SK-N-SH (cell line): Measurements from ENCODE around the gene OSBPL8. TPM values are rescaled to one million over a fixed set of nuclear protein-coding genes. Genes with fewer than 3 reads are reported as not detected.

Experiments used
- CTCF ChIA-PET: fragments of 300-600, 350-600 bp; formaldehyde crosslinking; extraction: SDS; loops from one replicate; lab custom pipeline; 2021; lab: Yijun Ruan, JAX
- POLR2A ChIA-PET: fragments of 350-600 bp; sonication (Branson Sonifier 250); formaldehyde crosslinking; extraction: SDS; loops from one replicate; lab custom pipeline; 2020; ENCODE audit warnings: antibody characterized with exemption, inconsistent platforms; lab: Yijun Ruan, JAX
- DNase-seq: peaks from one replicate; pipeline ENCODE4 v3.0.0; 2012
- H2AFZ ChIP-seq: fragments of 200-600 bp; sonication (generic); 2 replicates; pipeline ENCODE4 v1.8.1; 2016; ENCODE audit warnings: antibody characterized with exemption, mild to moderate bottlenecking, low read depth
- H3F3A ChIP-seq: fragments of 200-600 bp; sonication (generic); replicated peaks from 2 replicates; pipeline ENCODE3; 2016; ENCODE audit warnings: antibody characterized with exemption, mild to moderate bottlenecking; ENCODE audit not compliant: insufficient read depth
- H3K27ac ChIP-seq, 2 experiments: fragments of 200-500 bp in 1 of 2; fragments of 200-600 bp in 1 of 2; sonication (Bioruptor generic) in 1 of 2; sonication (generic), shearing (Covaris generic) in 1 of 2; 2 replicates each; pipeline versions ENCODE4 v1.5.1 to v1.6.1; 2014 to 2016; ENCODE audit warnings: low read depth in 2 of 2, inconsistent platforms in 1 of 2, low read length in 1 of 2, mild to moderate bottlenecking in 1 of 2, mixed read lengths in 1 of 2
- H3K27me3 ChIP-seq: fragments of 200-600 bp; sonication (generic), shearing (Covaris generic); 2 replicates; pipeline ENCODE4 v1.6.1; 2016; ENCODE audit warnings: mixed run types; ENCODE audit not compliant: insufficient read depth
- H3K36me3 ChIP-seq, 2 experiments: fragments of 200-500 bp in 1 of 2; fragments of 200-600 bp in 1 of 2; sonication (Bioruptor generic) in 1 of 2; sonication (generic) in 1 of 2; replicated peaks in 1 of 2; 2 replicates each; pipeline versions ENCODE3 to v1.5.1; 2014 to 2016; ENCODE audit warnings: low read length in 1 of 2, mild to moderate bottlenecking in 1 of 2; ENCODE audit not compliant: insufficient read depth in 2 of 2, control insufficient read depth in 1 of 2
- H3K4me1 ChIP-seq, 2 experiments: fragments of 200-500 bp in 1 of 2; fragments of 200-600 bp in 1 of 2; sonication (Bioruptor generic) in 1 of 2; sonication (generic), shearing (Covaris generic) in 1 of 2; 2 replicates each; pipeline versions ENCODE4 v1.5.1 to v1.6.1; 2014 to 2016; ENCODE audit warnings: low read depth in 1 of 2, low read length in 1 of 2, mixed run types in 1 of 2; ENCODE audit not compliant: insufficient read depth in 2 of 2, control insufficient read depth in 1 of 2
- H3K4me2 ChIP-seq: fragments of 200-600 bp; sonication (generic), shearing (Covaris generic); 2 replicates; pipeline ENCODE4 v1.6.1; 2017; ENCODE audit warnings: mixed run types
- H3K4me3 ChIP-seq, 2 experiments: fragments of 200-500 bp in 1 of 2; fragments of 200-600 bp in 1 of 2; sonication (Bioruptor generic) in 1 of 2; sonication (generic), shearing (Covaris generic) in 1 of 2; 2 replicates each; pipeline versions ENCODE4 v1.5.1 to v1.8.1; 2014 to 2016; ENCODE audit warnings: low read depth in 2 of 2, inconsistent platforms in 1 of 2, low read length in 1 of 2, mild to moderate bottlenecking in 1 of 2, mixed read lengths in 1 of 2, moderate library complexity in 1 of 2
- H3K79me2 ChIP-seq: fragments of 200-600 bp; sonication (generic); 2 replicates; pipeline ENCODE4 v1.8.1; 2017; ENCODE audit warnings: mild to moderate bottlenecking; ENCODE audit not compliant: insufficient read depth
- H3K9ac ChIP-seq: fragments of 200-600 bp; sonication (generic); 2 replicates; pipeline ENCODE4 v1.6.1; 2017; ENCODE audit warnings: mixed run types
- H3K9me2 ChIP-seq: fragments of 200-600 bp; sonication (generic); 2 replicates; pipeline ENCODE4 v1.6.1; 2017; ENCODE audit warnings: mixed run types
- H3K9me3 ChIP-seq: fragments of 200-600 bp; sonication (generic); 2 replicates; pipeline ENCODE4 v1.6.1; 2017; ENCODE audit warnings: mixed run types, mild to moderate bottlenecking, moderate library complexity
- H4K20me1 ChIP-seq: fragments of 200-600 bp; sonication (generic); 2 replicates; pipeline ENCODE4 v1.6.1; 2017; ENCODE audit warnings: mild to moderate bottlenecking, mixed run types; ENCODE audit not compliant: insufficient read depth
- EP300 ChIP-seq, 2 experiments: IDR thresholded peaks; 2 replicates each; pipeline versions ENCODE4 v1.4.0 to v1.6.1; 2012; ENCODE audit warnings: borderline replicate concordance in 1 of 2, low read depth in 1 of 2, low read length in 1 of 2
- FOSL2 ChIP-seq: IDR thresholded peaks from 2 replicates; pipeline ENCODE4 v1.4.0; 2012; ENCODE audit warnings: low read depth, mild to moderate bottlenecking, moderate library complexity, borderline replicate concordance
- FOXJ3 ChIP-seq: sonication (generic); formaldehyde crosslinking; IDR thresholded peaks from 2 replicates; pipeline ENCODE4 v1.5.1; 2020; ENCODE audit warnings: mild to moderate bottlenecking, missing genetic modification reagents
- FOXM1 ChIP-seq: IDR thresholded peaks from 2 replicates; pipeline ENCODE4 v1.4.0; 2012; ENCODE audit warnings: low read depth, mild to moderate bottlenecking
- GATA2 ChIP-seq: sonication (generic); formaldehyde crosslinking; IDR thresholded peaks from 2 replicates; pipeline ENCODE4 v1.5.0; 2020; ENCODE audit warnings: mild to moderate bottlenecking, missing genetic modification reagents
- MEF2A ChIP-seq: IDR thresholded peaks from 2 replicates; pipeline ENCODE4 v1.4.0; 2012; ENCODE audit warnings: low read depth, borderline replicate concordance
- MXI1 ChIP-seq: IDR thresholded peaks from 2 replicates; pipeline ENCODE4 v1.6.1; 2012; ENCODE audit warnings: mild to moderate bottlenecking, low read depth, low read length, improper control_type of control experiment
- NRF1 ChIP-seq: IDR thresholded peaks from 2 replicates; pipeline ENCODE4 v1.6.1; 2012; ENCODE audit warnings: low read depth, mild to moderate bottlenecking, low read length
- POLR2AphosphoS5 ChIP-seq: IDR thresholded peaks from 2 replicates; pipeline ENCODE4 v1.6.1; 2012; ENCODE audit warnings: low read depth, low read length
- RFX5 ChIP-seq: IDR thresholded peaks from 2 replicates; pipeline ENCODE4 v1.6.1; 2012; ENCODE audit warnings: mild to moderate bottlenecking, improper control_type of control experiment, low read length
- TAF1 ChIP-seq: IDR thresholded peaks from 2 replicates; pipeline ENCODE4 v1.6.1; 2012; ENCODE audit warnings: low read depth, mild to moderate bottlenecking, low read length, moderate library complexity, borderline replicate concordance
- TEAD4 ChIP-seq: IDR thresholded peaks from 2 replicates; pipeline ENCODE4 v1.4.0; 2012; ENCODE audit warnings: mild to moderate bottlenecking, borderline replicate concordance; ENCODE audit not compliant: insufficient read depth
- YY1 ChIP-seq: IDR thresholded peaks from 2 replicates; pipeline ENCODE4 v1.4.0; 2012; ENCODE audit warnings: low read depth, mild to moderate bottlenecking
- WGBS: methylation state at CpG from one replicate; pipeline ENCODE4 v1.1.6; 2017; ENCODE audit warnings: low lambda C conversion rate; 5-methylcytosine and 5-hydroxymethylcytosine counted together
- polyA plus RNA-seq, 3 experiments: library from polyadenylated mRNA; depleted of rRNA; stranded (reverse); fragments of >200 nt; gene quantifications; 2 replicates each; pipeline ENCODE4 v1.2.3, GENCODE V29; 2012
- TF ChIP-seq, protein P1 (sequence below): fragments of 150-350 bp; IDR thresholded peaks from 2 replicates; pipeline ENCODE4 v1.6.1; 2017; ENCODE audit warnings: antibody characterized with exemption, low read length, low read depth, borderline replicate concordance
- TF ChIP-seq, protein P2 (sequence below): fragments of 200-600 bp; sonication (generic); IDR thresholded peaks from 2 replicates; pipeline ENCODE4 v1.6.1; 2017; ENCODE audit warnings: antibody characterized with exemption, mild to moderate bottlenecking, moderate library complexity
- TF ChIP-seq, protein P3 (sequence below): IDR thresholded peaks from 2 replicates; pipeline ENCODE4 v1.6.1; 2012; ENCODE audit warnings: mild to moderate bottlenecking, low read depth, low read length, moderate library complexity
- TF ChIP-seq, protein P4 (sequence below): fragments of 150-350 bp; IDR thresholded peaks from 2 replicates; pipeline ENCODE4 v1.6.1; 2016; ENCODE audit warnings: mild to moderate bottlenecking, low read depth, low read length
- TF ChIP-seq, protein P5 (sequence below): IDR thresholded peaks from 2 replicates; pipeline ENCODE4 v1.4.0; 2012; ENCODE audit warnings: low read depth

Gene OSBPL8
- polyA plus RNA-seq, 1 of the 3 experiments (the other 2 are of a cell fraction): 10.6 TPM

DNA sequence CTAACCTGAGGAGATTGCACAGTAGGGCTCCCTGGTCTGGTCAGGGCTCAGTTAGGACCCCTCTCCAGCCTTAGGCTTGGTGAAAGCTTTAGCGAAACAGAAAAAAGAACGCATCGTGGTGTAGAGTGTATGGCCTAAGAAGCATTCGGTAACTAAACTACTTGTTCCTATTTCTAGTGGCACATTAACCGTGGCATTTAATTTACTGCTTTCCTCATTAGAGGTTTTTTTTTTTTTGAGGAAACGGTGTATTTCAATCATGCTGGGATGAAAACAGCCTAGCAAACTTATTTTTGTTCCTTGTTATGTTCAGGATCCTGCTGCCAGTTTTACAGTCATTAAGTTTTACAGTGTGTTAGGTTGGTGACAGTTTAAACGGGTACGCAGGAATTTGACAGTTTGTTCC, 518 bp upstream of the OSBPL8 start:
- DNase-seq: no peak
- H3K27me3 ChIP-seq: no peaks in the 10 kb centered on the region
- ChIA-PET POLR2A (no interaction called here), CTCF (interaction anchor here (1.4 to 3.0 kb wide), 2 partner anchors 26 to 104 kb away, joined by 4 to 12 read pairs; no protein-coding TSS in a partner anchor)
- H3K4me1 ChIP-seq: peaks cover 8 to 10% of the 10 kb centered on the region in 2 experiments; a peak in 3 of 4 replicates
- H3K4me2 ChIP-seq: peak overlapping the region; percentile 91
- H3K9ac ChIP-seq: peak overlapping the region; percentile 92
- H4K20me1 ChIP-seq: no peaks in the 10 kb centered on the region
- TF ChIP-seq YY1: 0 out of 2 replicates have a peak, but pooled peaks have one; percentile 6
- no peak for TF ChIP-seq NRF1
- no peak for TF ChIP-seq GATA2 (CRISPR knock-in tag)
- TF ChIP-seq, protein P1, sequence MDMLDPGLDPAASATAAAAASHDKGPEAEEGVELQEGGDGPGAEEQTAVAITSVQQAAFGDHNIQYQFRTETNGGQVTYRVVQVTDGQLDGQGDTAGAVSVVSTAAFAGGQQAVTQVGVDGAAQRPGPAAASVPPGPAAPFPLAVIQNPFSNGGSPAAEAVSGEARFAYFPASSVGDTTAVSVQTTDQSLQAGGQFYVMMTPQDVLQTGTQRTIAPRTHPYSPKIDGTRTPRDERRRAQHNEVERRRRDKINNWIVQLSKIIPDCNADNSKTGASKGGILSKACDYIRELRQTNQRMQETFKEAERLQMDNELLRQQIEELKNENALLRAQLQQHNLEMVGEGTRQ: no peak
- no peak for TF ChIP-seq TAF1
- H3K27ac ChIP-seq: peak overlapping the region; percentile 80 to 96
- H3K36me3 ChIP-seq: no peaks in the 10 kb centered on the region
- H2AFZ ChIP-seq: peak overlapping the region; percentile 90
- peak overlapping the region; percentile 98 to 99 for H3K4me3 ChIP-seq
- WGBS: 32% methylated on average over 8 of the region's 8 CpGs
- no peaks in the 10 kb centered on the region for H3K9me3 ChIP-seq
- peaks cover 7% of the 10 kb centered on the region for H3F3A ChIP-seq
- peaks cover 43% of the 10 kb centered on the region for H3K79me2 ChIP-seq
- no peaks in the 10 kb centered on the region for H3K9me2 ChIP-seq

DNA sequence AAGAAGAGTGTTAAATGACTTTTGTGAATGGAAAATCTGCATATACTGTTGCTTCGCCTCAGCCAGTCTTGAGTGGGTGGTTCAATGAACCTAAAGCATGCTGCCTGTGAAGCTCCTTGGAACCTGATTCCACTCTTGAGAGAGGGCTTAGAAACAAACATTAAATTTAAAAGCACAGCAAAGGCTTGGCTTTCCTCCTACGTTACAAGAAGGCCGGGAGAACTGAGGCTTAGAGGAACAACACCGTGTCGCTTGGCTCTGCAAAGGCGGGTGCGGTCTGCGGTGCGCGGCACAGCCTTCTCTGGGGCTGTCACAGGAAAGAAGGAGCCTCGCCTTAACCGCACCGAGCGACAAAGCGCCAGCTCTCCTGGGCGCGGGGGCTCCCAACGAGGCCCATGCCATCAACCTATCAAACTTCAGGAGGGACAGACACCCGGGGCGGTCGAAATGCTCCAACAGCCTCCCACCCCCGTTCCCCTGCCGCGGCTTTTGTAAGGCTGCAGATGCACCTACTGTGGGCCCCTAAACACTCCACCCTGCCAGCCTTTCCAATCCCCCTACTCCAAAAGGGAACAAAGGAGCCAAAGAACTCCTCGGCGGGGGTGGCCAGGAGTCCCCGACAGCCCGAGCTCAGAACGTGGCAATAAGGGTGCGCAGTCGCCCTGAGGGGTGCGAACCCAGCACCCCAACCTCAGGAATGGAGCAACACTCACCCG, 729 bp downstream of the OSBPL8 start:
- CTCF ChIA-PET: interaction anchor here (1.2 to 3.0 kb wide), 4 partner anchors 27 to 214 kb away, joined by 3 to 12 read pairs (median 4); no protein-coding TSS in a partner anchor
- POLR2A ChIA-PET: interaction anchor here (1.2 kb wide), 1 partner anchor 103 kb away, joined by 4 read pairs; no protein-coding TSS in a partner anchor
- H3K36me3 ChIP-seq: no peaks in the 10 kb centered on the region
- H2AFZ ChIP-seq: peak overlapping the region; percentile 83
- peaks cover 15% of the 10 kb centered on the region for H3F3A ChIP-seq
- H3K9me3 ChIP-seq: no peaks in the 10 kb centered on the region
- no peaks in the 10 kb centered on the region; the same call in 1 of the 2 replicates for H4K20me1 ChIP-seq
- H3K9ac ChIP-seq: peak overlapping the region; percentile 92
- no peaks in the 10 kb centered on the region for H3K27me3 ChIP-seq
- H3K9me2 ChIP-seq: no peaks in the 10 kb centered on the region
- H3K4me3 ChIP-seq: peak overlapping the region; percentile 98 to 99
- H3K79me2 ChIP-seq: peaks cover 56% of the 10 kb centered on the region
- peaks cover 17 to 18% of the 10 kb centered on the region in 2 experiments; a peak in 3 of 4 replicates for H3K4me1 ChIP-seq
- WGBS: 2% methylated on average over 16 of the region's 33 CpGs
- peak overlapping the region; percentile 80 to 90 for H3K27ac ChIP-seq
- DNase-seq: peak; percentile 51
- H3K4me2 ChIP-seq: peak overlapping the region; percentile 91
- TF ChIP-seq GATA2 (CRISPR knock-in tag) (no peak), MXI1 (peak; percentile 54; the same call in 1 of the 2 replicates), TEAD4 (no peak), MEF2A (no peak), FOSL2 (no peak), POLR2AphosphoS5 (no peak), FOXJ3 (no peak), EP300 (IDR thresholded peaks at IDR 0.05; ENCODE audit: borderline replicate concordance in 1 of 2, low read depth in 1 of 2, low read length in 1 of 2) (no peak), FOXM1 (no peak), RFX5 (no peak)
- TF ChIP-seq, protein P2, sequence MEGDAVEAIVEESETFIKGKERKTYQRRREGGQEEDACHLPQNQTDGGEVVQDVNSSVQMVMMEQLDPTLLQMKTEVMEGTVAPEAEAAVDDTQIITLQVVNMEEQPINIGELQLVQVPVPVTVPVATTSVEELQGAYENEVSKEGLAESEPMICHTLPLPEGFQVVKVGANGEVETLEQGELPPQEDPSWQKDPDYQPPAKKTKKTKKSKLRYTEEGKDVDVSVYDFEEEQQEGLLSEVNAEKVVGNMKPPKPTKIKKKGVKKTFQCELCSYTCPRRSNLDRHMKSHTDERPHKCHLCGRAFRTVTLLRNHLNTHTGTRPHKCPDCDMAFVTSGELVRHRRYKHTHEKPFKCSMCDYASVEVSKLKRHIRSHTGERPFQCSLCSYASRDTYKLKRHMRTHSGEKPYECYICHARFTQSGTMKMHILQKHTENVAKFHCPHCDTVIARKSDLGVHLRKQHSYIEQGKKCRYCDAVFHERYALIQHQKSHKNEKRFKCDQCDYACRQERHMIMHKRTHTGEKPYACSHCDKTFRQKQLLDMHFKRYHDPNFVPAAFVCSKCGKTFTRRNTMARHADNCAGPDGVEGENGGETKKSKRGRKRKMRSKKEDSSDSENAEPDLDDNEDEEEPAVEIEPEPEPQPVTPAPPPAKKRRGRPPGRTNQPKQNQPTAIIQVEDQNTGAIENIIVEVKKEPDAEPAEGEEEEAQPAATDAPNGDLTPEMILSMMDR: no peak
- TF ChIP-seq, protein P3, sequence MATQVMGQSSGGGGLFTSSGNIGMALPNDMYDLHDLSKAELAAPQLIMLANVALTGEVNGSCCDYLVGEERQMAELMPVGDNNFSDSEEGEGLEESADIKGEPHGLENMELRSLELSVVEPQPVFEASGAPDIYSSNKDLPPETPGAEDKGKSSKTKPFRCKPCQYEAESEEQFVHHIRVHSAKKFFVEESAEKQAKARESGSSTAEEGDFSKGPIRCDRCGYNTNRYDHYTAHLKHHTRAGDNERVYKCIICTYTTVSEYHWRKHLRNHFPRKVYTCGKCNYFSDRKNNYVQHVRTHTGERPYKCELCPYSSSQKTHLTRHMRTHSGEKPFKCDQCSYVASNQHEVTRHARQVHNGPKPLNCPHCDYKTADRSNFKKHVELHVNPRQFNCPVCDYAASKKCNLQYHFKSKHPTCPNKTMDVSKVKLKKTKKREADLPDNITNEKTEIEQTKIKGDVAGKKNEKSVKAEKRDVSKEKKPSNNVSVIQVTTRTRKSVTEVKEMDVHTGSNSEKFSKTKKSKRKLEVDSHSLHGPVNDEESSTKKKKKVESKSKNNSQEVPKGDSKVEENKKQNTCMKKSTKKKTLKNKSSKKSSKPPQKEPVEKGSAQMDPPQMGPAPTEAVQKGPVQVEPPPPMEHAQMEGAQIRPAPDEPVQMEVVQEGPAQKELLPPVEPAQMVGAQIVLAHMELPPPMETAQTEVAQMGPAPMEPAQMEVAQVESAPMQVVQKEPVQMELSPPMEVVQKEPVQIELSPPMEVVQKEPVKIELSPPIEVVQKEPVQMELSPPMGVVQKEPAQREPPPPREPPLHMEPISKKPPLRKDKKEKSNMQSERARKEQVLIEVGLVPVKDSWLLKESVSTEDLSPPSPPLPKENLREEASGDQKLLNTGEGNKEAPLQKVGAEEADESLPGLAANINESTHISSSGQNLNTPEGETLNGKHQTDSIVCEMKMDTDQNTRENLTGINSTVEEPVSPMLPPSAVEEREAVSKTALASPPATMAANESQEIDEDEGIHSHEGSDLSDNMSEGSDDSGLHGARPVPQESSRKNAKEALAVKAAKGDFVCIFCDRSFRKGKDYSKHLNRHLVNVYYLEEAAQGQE: no peak
- TF ChIP-seq, protein P4, sequence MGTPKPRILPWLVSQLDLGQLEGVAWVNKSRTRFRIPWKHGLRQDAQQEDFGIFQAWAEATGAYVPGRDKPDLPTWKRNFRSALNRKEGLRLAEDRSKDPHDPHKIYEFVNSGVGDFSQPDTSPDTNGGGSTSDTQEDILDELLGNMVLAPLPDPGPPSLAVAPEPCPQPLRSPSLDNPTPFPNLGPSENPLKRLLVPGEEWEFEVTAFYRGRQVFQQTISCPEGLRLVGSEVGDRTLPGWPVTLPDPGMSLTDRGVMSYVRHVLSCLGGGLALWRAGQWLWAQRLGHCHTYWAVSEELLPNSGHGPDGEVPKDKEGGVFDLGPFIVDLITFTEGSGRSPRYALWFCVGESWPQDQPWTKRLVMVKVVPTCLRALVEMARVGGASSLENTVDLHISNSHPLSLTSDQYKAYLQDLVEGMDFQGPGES: no peak
- TF ChIP-seq, protein P5, sequence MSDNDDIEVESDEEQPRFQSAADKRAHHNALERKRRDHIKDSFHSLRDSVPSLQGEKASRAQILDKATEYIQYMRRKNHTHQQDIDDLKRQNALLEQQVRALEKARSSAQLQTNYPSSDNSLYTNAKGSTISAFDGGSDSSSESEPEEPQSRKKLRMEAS: peak; percentile 46; the same call in 1 of the 2 replicates
